Neural progenitor cell (in vitro differentiated cells): ENCODE results near the gene MYL12A. TPM values are rescaled to one million over a fixed set of nuclear protein-coding genes. Genes with fewer than 3 reads are reported as not detected.

Experiments
- DNase-seq: peaks from one replicate; pipeline ENCODE4 v3.0.0-alpha.2; 2016; ENCODE audit warnings: low spot score
- H2AFZ ChIP-seq: fragments of 200-600 bp; sonication (generic); replicated peaks from 2 replicates; pipeline ENCODE4 v1.6.1; 2016; ENCODE audit warnings: antibody characterized with exemption
- H3F3A ChIP-seq: fragments of 200-600 bp; sonication (generic); 2 replicates; pipeline ENCODE4 v1.6.1; 2016; ENCODE audit warnings: antibody characterized with exemption, low read depth
- H3K27ac ChIP-seq: fragments of 200-600 bp; sonication (generic); 2 replicates; pipeline ENCODE4 v1.5.1; 2016; ENCODE audit warnings: mild to moderate bottlenecking
- H3K27me3 ChIP-seq: fragments of 200-600 bp; sonication (generic); 2 replicates; pipeline ENCODE4 v1.6.1; 2016; ENCODE audit warnings: mild to moderate bottlenecking, moderate library complexity
- H3K36me3 ChIP-seq: fragments of 200-600 bp; sonication (generic); 2 replicates; pipeline ENCODE4 v1.5.1; 2016
- H3K4me1 ChIP-seq: fragments of 200-600 bp; sonication (generic); 2 replicates; pipeline ENCODE4 v1.6.1; 2016; ENCODE audit warnings: mixed run types
- H3K4me2 ChIP-seq: fragments of 200-600 bp; sonication (generic); 2 replicates; pipeline ENCODE4 v1.6.1; 2016
- H3K4me3 ChIP-seq: fragments of 200-600 bp; sonication (generic); 2 replicates; pipeline ENCODE4 v1.5.1; 2016
- H3K79me2 ChIP-seq: fragments of 200-600 bp; sonication (generic); 2 replicates; pipeline ENCODE4 v1.6.1; 2016; ENCODE audit warnings: low read depth
- H3K9ac ChIP-seq: fragments of 200-600 bp; sonication (generic); 2 replicates; pipeline ENCODE4 v1.6.1; 2016
- H3K9me3 ChIP-seq: fragments of 200-600 bp; sonication (generic); 2 replicates; pipeline ENCODE4 v1.5.1; 2016; ENCODE audit warnings: low read depth
- H4K20me1 ChIP-seq: fragments of 200-600 bp; sonication (generic); 2 replicates; pipeline ENCODE4 v1.6.1; 2016; ENCODE audit warnings: low read depth
- H3K27ac Mint-ChIP-seq: 3 replicates; pipeline ENCODE4 v1.8.0; 2021; ENCODE audit warnings: mixed read lengths
- H3K27me3 Mint-ChIP-seq: 2 replicates; pipeline ENCODE4 v1.8.0; 2022; ENCODE audit warnings: low read depth, mild to moderate bottlenecking, inconsistent platforms, moderate library complexity, mixed read lengths; ENCODE audit not compliant: insufficient read depth
- H3K36me3 Mint-ChIP-seq: 3 replicates; pipeline ENCODE4 v1.8.0; 2021; ENCODE audit warnings: mixed read lengths
- H3K4me1 Mint-ChIP-seq: 3 replicates; pipeline ENCODE4 v1.8.0; 2021; ENCODE audit warnings: mixed read lengths
- H3K4me3 Mint-ChIP-seq: 3 replicates; pipeline ENCODE4 v1.8.0; 2021; ENCODE audit warnings: mild to moderate bottlenecking, moderate library complexity, mixed read lengths
- H3K9me3 Mint-ChIP-seq: 3 replicates; pipeline ENCODE4 v1.8.0; 2020; ENCODE audit warnings: mixed read lengths
- CTCF ChIP-seq: fragments of 200-600 bp; sonication (generic); IDR thresholded peaks from 2 replicates; pipeline ENCODE4 v1.5.1; 2017; ENCODE audit warnings: antibody characterized with exemption, mild to moderate bottlenecking
- EZH2 ChIP-seq: fragments of 200-600 bp; sonication (generic); IDR thresholded peaks from 2 replicates; pipeline ENCODE4 v1.6.1; 2017; ENCODE audit warnings: antibody characterized with exemption, mild to moderate bottlenecking, moderate library complexity
- EZH2phosphoT487 ChIP-seq: fragments of 200-600 bp; sonication (generic); IDR thresholded peaks from 2 replicates; pipeline ENCODE4 v1.6.1; 2017; ENCODE audit warnings: antibody characterized with exemption
- total RNA-seq: library from RNA; depleted of rRNA; stranded (reverse); fragments of >200 nt; gene quantifications from 2 replicates; pipeline ENCODE4 v1.2.3, GENCODE V29; 2015; ENCODE audit warnings: low replicate concordance

Gene MYL12A
- total RNA-seq, 1 donor from 2014 or later, result 365 TPM

GRCh38 chr18:3284501-3284900 is 36.9 kb downstream of the MYL12A start:
- Mint-ChIP-seq H3K27me3 (peaks cover 2% of the 10 kb centered on the region), H3K4me1 (peaks cover 24% of the 10 kb centered on the region), H3K4me3 (no peak overlapping the region), H3K27ac (no peak overlapping the region), H3K9me3 (peaks cover 19% of the 10 kb centered on the region), H3K36me3 (peaks cover 5% of the 10 kb centered on the region)
- Histone ChIP-seq H3K27ac (no peak overlapping the region), H3K4me1 (peaks cover 16% of the 10 kb centered on the region), H3K36me3 (no peaks in the 10 kb centered on the region), H3K4me2 (peak overlapping the region; percentile 21), H3K4me3 (no peak overlapping the region), H2AFZ (no peak overlapping the region), H3K9me3 (no peaks in the 10 kb centered on the region), H3K27me3 (no peaks in the 10 kb centered on the region), H4K20me1 (no peaks in the 10 kb centered on the region), H3F3A (peaks cover 5% of the 10 kb centered on the region), H3K9ac (no peak overlapping the region), H3K79me2 (no peaks in the 10 kb centered on the region)
- TF ChIP-seq CTCF, result no peak
- no peak for TF ChIP-seq EZH2phosphoT487
- no peak for TF ChIP-seq EZH2
- DNase-seq, result no peak

GRCh38 chr18:3286159-3286558 is 38.6 kb downstream of the MYL12A start:
- H3K4me2 ChIP-seq, result no peak overlapping the region
- peaks cover 29% of the 10 kb centered on the region for H3K9me3 Mint-ChIP-seq
- H3K79me2 ChIP-seq, result no peaks in the 10 kb centered on the region
- H3K4me3 ChIP-seq, result no peak overlapping the region
- no peak overlapping the region for H3K9ac ChIP-seq
- H4K20me1 ChIP-seq, result no peaks in the 10 kb centered on the region
- no peak overlapping the region for H2AFZ ChIP-seq
- H3F3A ChIP-seq, result no peaks in the 10 kb centered on the region
- H3K27me3 ChIP-seq, result no peaks in the 10 kb centered on the region
- TF ChIP-seq CTCF (no peak), EZH2 (no peak), EZH2phosphoT487 (no peak)
- H3K4me1 ChIP-seq, result peaks cover 16% of the 10 kb centered on the region
- H3K4me3 Mint-ChIP-seq, result no peak overlapping the region
- no peaks in the 10 kb centered on the region for H3K27me3 Mint-ChIP-seq
- H3K27ac ChIP-seq, result no peak overlapping the region
- H3K36me3 Mint-ChIP-seq, result peaks cover 5% of the 10 kb centered on the region
- H3K4me1 Mint-ChIP-seq, result peaks cover 24% of the 10 kb centered on the region
- no peak for DNase-seq
- no peak overlapping the region for H3K27ac Mint-ChIP-seq
- peaks cover 14% of the 10 kb centered on the region for H3K9me3 ChIP-seq
- peaks cover under 1% of the 10 kb centered on the region for H3K36me3 ChIP-seq

GRCh38 chr18:3293196-3293951 is 45.8 kb downstream of the MYL12A start:
- DNase-seq, result no peak
- Histone ChIP-seq H3K36me3 (peaks cover 6% of the 10 kb centered on the region), H3K4me1 (peaks cover 4% of the 10 kb centered on the region), H3K27me3 (no peaks in the 10 kb centered on the region), H3K9ac (no peak overlapping the region), H3K4me2 (no peak overlapping the region), H3K27ac (no peak overlapping the region), H3F3A (peaks cover 5% of the 10 kb centered on the region), H4K20me1 (no peaks in the 10 kb centered on the region), H3K79me2 (peaks cover 13% of the 10 kb centered on the region), H3K9me3 (peaks cover 20% of the 10 kb centered on the region), H2AFZ (no peak overlapping the region), H3K4me3 (no peak overlapping the region)
- H3K9me3 Mint-ChIP-seq, result peaks cover 48% of the 10 kb centered on the region
- TF ChIP-seq EZH2phosphoT487 (no peak), CTCF (no peak), EZH2 (no peak)
- H3K36me3 Mint-ChIP-seq, result peaks cover 17% of the 10 kb centered on the region
- peaks cover 6% of the 10 kb centered on the region for H3K4me1 Mint-ChIP-seq
- H3K27ac Mint-ChIP-seq, result no peak overlapping the region
- H3K27me3 Mint-ChIP-seq, result peaks cover 3% of the 10 kb centered on the region
- H3K4me3 Mint-ChIP-seq, result no peak overlapping the region
